ENCODE measurements around the gene PCBP3. TPM values are rescaled to one million over a fixed set of nuclear protein-coding genes. Genes with fewer than 3 reads are reported as not detected.

Gene PCBP3
- total RNA-seq, 1 experiment from 2014 or later = 10.9 TPM

- no peak overlapping the region for H3K56ac ChIP-seq (ENCODE audit: insufficient read length, low read depth, low read length)
- no peak overlapping the region for H3T11ph ChIP-seq (ENCODE audit: low read length)
- no peak overlapping the region for H3K4me2 ChIP-seq (ENCODE audit: insufficient read depth, insufficient read length, low read length)
- H3K23me2 ChIP-seq (ENCODE audit: insufficient read length, low read depth, low read length, poor library complexity, severe bottlenecking) = no peaks in the 10 kb centered on the region
- no peak overlapping the region for H4K8ac ChIP-seq (replicated peaks; ENCODE audit: insufficient read length, low read depth, low read length)
- Mint-ChIP-seq H3K36me3 (ENCODE audit: insufficient read depth in 1 of 3, low read depth in 3 of 3) (peaks cover 3 to 13% (median 7%) of the 10 kb centered on the region in 3 experiments), H3K9me3 (peaks cover 10 to 16% of the 10 kb centered on the region in 2 experiments), H3K4me3 (no peak overlapping the region), H3K27me3 (ENCODE audit: low read depth) (no peaks in the 10 kb centered on the region; the same call in 1 of the 2 replicates), H3K4me1 (peaks cover 23 to 32% of the 10 kb centered on the region in 2 experiments), H3K27ac (peak overlapping the region in 1 of 3 experiments; percentile 33; a peak in 2 of 7 replicates)
- H4K91ac ChIP-seq (ENCODE audit: insufficient read length, low read depth, low read length) = no peak overlapping the region
- no peaks in the 10 kb centered on the region for H3K9me3 ChIP-seq (ENCODE audit: control insufficient read depth, low read depth, low read length)
- H2BK5ac ChIP-seq (ENCODE audit: insufficient read length, low read length) = no peak overlapping the region
- no peak overlapping the region for H3K14ac ChIP-seq (ENCODE audit: insufficient read depth, low read length)
- H2BK12ac ChIP-seq (ENCODE audit: insufficient read length, low read depth, low read length) = no peak overlapping the region
- H2AFZ ChIP-seq (ENCODE audit: low read length) = no peak overlapping the region
- no peaks in the 10 kb centered on the region for H3K79me2 ChIP-seq (ENCODE audit: insufficient read depth, low read length)
- no peak overlapping the region for H2BK120ac ChIP-seq (ENCODE audit: low read depth, low read length, poor library complexity, severe bottlenecking)
- no peak overlapping the region for H3K18ac ChIP-seq (ENCODE audit: insufficient read length, low read depth, low read length)
- TF ChIP-seq CTCF (conservative IDR thresholded peaks at IDR 0.05) = no peak
- no peak overlapping the region for H2AK5ac ChIP-seq (ENCODE audit: insufficient read length, low read length)
- H3K4ac ChIP-seq (ENCODE audit: low read depth, low read length) = no peak overlapping the region
- no peak overlapping the region for H3K27ac ChIP-seq (ENCODE audit: insufficient read length, low read depth, low read length)
- no peaks in the 10 kb centered on the region for H4K20me1 ChIP-seq (ENCODE audit: control insufficient read depth, insufficient read depth, insufficient read length)
- no peaks in the 10 kb centered on the region for H3K79me1 ChIP-seq (ENCODE audit: insufficient read depth, low read depth, low read length, poor library complexity, severe bottlenecking)
- no peak overlapping the region for H3K9ac ChIP-seq (ENCODE audit: extremely low read depth, insufficient read length, low read length)
- no peak overlapping the region for H2BK20ac ChIP-seq (ENCODE audit: low read depth, low read length, poor library complexity, severe bottlenecking)
- no peak overlapping the region for H4K5ac ChIP-seq (ENCODE audit: insufficient read length, low read depth, low read length)
- H2BK15ac ChIP-seq (ENCODE audit: low read depth, low read length) = no peak overlapping the region
- H3K4me1 ChIP-seq (ENCODE audit: insufficient read depth, low read length) = 0 out of 2 replicates have a peak, but pooled peaks cover 3% of the 10 kb centered on the region
- WGBS (ENCODE audit: extremely low coverage, insufficient read length, low lambda C conversion rate) = no CpG with 5 or more reads among the region's 13 CpGs
- peak; percentile 35 for DNase-seq
- no peaks in the 10 kb centered on the region for H3K27me3 ChIP-seq (ENCODE audit: insufficient read depth, low read length)
- no peak overlapping the region for H3K23ac ChIP-seq (ENCODE audit: insufficient read length, low read depth, low read length)
Measured at GRCh38 chr21:45836268-45836655, 192.7 kb downstream of the PCBP3 start.
